Astrocyte of the spinal cord (primary cell): ENCODE measurements around the gene DYNLT4.
"Not testable (repeated sequence)": the region's sequence is repeated elsewhere in the genome, so short reads cannot be mapped to it uniquely, and the experiment has no call there.

ENCODE experiments used
- DNase-seq: peaks from one replicate; pipeline ENCODE4 v3.0.0; 2011; ENCODE audit warnings: low read depth, low spot score
- H3K4me3 ChIP-seq: 2 replicates; pipeline ENCODE4 v1.5.1; 2011; ENCODE audit warnings: low read depth, mild to moderate bottlenecking, low read length, moderate library complexity
- in situ Hi-C: cut with HindIII; loops from 2 replicates; pipeline ENCODE4 v1.10.0; 2017; ENCODE audit warnings: low sequenced_read_pairs
- TF ChIP-seq, protein P1 (sequence below): IDR thresholded peaks from 2 replicates; pipeline ENCODE4 v1.5.1; 2012; ENCODE audit warnings: low read depth, mild to moderate bottlenecking, low read length, inconsistent platforms

Gene DYNLT4

DNA sequence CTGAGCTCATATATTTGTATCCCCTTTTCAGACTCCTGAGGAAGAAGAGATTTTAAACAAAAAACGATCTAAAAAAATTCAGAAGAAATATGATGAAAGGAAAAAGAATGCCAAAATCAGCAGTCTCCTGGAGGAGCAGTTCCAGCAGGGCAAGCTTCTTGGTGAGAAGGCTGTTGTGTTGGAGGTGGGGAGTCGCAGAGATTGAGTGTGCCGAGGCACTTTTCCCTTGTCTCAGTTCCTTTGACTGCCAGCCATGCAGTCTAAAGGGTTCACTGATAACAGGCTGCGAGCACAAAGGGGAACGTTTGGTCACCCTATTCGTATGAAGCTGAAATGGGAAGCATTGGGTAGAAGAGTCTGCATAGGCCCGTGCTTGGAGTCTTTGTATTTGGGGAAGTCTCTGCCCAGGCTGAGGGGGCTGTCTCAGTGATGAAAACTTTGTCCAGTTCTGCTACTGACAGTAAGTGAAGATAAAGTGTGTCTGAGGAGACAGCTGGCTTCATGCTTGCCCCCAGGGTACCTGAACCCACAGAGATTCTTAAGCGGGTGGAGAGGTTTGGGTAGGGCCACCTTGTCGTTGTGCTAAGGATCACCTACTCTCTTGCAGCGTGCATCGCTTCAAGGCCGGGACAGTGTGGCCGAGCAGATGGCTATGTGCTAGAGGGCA lies 29.0 kb downstream of the DYNLT4 start:
- TF ChIP-seq, protein P1, sequence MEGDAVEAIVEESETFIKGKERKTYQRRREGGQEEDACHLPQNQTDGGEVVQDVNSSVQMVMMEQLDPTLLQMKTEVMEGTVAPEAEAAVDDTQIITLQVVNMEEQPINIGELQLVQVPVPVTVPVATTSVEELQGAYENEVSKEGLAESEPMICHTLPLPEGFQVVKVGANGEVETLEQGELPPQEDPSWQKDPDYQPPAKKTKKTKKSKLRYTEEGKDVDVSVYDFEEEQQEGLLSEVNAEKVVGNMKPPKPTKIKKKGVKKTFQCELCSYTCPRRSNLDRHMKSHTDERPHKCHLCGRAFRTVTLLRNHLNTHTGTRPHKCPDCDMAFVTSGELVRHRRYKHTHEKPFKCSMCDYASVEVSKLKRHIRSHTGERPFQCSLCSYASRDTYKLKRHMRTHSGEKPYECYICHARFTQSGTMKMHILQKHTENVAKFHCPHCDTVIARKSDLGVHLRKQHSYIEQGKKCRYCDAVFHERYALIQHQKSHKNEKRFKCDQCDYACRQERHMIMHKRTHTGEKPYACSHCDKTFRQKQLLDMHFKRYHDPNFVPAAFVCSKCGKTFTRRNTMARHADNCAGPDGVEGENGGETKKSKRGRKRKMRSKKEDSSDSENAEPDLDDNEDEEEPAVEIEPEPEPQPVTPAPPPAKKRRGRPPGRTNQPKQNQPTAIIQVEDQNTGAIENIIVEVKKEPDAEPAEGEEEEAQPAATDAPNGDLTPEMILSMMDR = no peak
- peak overlapping the region; percentile 97 for H3K4me3 ChIP-seq
- DNase-seq = no peak
- in situ Hi-C loops = no loop called here

DNA sequence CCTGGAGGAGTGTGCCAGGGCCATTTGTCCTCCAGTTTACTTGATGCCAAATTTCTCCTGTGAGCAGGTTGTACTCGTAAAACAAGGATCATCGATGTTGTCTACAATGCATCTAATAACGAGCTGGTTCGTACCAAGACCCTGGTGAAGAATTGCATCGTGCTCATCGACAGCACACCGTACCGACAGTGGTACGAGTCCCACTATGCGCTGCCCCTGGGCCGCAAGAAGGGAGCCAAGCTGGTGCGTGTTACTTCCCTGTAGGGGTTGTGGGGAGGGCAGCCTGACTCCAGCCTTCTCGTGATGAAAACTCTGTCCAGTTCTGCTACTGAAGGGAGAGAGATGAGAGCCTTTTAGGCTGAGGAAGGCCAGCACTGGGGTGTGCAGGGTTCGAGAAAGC lies 29.6 kb downstream of the DYNLT4 start:
- peak overlapping the region; percentile 97 for H3K4me3 ChIP-seq
- TF ChIP-seq, protein P1 = no peak
- DNase-seq = no peak
- in situ Hi-C loops = no loop called here

DNA sequence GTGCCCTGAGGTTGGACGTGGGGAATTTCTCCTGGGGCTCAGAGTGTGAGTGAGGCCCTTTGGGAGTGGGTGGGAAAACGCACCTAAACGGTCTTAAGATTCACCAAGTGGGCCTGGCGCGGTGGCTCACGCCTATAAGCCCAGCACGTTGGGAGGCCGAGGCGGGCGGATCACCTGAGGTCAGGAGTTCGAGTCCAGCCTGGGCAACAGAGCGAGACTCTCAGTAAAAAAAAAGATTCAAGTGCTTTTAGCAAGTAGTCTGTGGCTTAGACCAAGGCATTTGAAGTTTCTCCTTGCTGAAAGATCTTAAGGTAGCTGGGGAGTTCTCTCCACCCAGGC lies 30.5 kb downstream of the DYNLT4 start:
- H3K4me3 ChIP-seq = peak overlapping the region; percentile 97
- in situ Hi-C loops = no loop called here
- TF ChIP-seq, protein P1 = no peak
- no peak for DNase-seq

DNA sequence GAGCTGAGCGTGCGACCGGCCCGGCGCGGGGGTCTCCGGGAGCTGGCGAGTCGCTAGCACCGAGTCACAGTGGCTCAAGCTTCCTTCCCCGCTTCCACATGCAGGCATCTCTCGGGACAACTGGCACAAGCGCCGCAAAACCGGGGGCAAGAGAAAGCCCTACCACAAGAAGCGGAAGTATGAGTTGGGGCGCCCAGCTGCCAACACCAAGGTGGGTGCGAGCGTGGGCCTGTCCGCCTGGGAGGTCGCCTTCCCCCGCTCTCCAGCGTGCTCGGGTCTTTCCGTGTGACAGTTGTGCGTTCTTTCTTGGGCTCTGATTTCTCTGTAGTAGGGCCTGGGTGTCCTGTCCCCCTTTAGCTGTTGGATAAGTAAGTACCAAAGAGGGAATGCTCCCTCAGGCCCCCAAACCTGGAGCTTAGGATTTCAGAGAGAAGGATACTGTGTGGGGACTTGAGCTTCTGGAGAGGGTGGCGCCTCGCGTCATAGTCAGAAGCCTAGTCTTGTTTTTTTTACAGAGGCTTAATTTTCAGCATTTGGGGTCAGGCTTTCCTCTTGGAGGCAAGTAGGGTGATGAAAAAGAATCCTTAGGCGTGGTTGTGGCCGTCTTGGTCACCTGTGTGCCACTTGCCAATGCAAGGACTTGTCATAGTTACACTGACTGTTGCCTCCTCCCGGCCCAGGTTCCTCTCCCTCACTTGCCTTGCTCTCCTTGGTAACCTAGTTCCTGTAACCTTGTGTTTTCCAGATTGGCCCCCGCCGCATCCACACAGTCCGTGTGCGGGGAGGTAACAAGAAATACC lies 31.0 kb downstream of the DYNLT4 start:
- DNase-seq = no peak
- H3K4me3 ChIP-seq = peak overlapping the region; percentile 97
- in situ Hi-C loops = no loop called here
- TF ChIP-seq, protein P1 = no peak

DNA sequence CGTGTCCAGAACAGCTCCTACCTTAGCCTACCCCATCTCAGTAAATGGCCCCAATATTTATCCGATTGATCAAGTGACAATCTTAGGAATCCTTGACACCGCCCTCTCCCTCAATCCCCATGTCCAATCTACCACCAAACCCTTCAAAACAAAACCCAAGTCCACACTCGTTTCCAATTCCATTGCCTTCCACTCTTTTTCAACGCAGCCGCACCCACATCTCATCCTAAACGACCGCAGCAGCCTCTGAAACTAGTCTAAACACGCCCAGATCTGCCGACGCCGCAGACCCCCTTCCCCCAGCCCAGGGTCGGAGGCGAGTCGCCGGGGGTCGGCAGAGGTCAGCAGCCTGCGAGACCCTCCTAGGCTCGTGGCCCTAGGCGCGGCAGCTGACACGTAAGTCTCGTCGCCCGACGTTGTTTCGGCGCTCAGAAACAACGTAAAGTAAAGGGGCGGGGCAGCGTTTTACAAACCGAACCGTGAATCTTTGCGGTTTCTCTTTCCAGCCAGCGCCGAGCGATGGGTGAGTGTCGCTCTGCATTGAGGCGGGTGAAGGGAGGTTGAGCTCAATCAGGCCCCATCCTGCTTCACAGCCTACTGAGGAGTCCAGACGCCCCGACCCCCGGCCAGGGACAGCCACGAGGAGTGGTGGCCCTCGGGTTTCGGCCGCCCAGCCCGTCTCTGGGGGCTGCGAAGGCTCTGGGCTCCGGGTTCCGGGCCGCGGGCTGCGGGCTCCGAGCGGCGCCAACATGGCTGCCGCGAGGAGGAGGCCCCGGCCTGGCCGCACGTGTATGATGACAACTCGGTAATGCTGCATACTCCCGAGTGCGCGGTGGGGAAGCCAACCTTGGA lies 31.8 kb downstream of the DYNLT4 start, which contains the start of gene RPS8:
TSS of gene RPS8 (plus strand) at position 463 of the 852 bp plus-strand sequence. CDS start at position 520, 57 bp downstream.
- H3K4me3 ChIP-seq = peak within 1 kb of the TSS; percentile 97
- DNase-seq = peak; percentile 96
- TF ChIP-seq, protein P1 = no peak
- in situ Hi-C loops = no loop called here

DNA sequence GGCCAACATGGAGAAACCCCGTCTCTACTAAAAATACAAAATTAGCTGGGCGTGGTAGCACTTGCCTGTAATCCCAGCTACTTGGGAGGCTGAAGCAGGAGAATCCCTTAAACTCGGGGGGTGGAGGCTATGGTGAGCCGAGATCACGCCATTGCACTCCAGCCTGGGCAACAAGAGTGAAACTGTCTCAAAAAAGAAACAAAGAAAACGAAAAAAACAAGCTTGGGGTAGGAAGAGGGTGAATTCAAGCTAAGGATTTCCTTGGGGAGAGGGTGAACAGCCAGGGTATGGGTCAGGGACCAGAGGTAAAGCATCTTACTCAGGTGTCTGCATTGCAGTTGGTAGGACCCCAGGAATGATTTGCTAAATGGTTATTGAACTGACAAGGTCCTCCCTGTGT lies 40.7 kb downstream of the DYNLT4 start:
- in situ Hi-C loops = not testable (repeated sequence)

DNA sequence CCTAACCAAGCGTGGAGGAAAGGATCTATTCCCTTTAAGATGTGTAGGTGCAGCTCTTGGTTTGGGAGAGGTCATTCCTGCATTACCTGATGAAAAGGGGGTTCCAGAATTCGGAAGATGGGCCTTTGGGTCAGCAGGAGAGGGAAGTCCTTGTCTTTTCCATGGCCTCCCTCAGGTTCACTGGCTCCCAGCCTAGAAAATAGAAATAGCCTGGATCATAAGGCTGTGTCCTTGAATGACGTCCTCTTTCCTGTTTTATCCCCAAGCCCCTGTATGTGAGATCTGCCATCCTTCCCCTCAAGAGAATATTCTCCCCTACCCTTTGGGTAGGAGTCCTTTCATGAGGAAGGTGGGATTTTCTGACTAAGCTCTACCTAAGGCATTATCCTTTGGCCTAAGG lies 46.3 kb downstream of the DYNLT4 start:
- H3K4me3 ChIP-seq = no peak overlapping the region
- in situ Hi-C loops = no loop called here
- DNase-seq = no peak
- TF ChIP-seq, protein P1 = no peak

More for the DNA sequence above, 40.7 kb downstream of the DYNLT4 start:
- H3K4me3 ChIP-seq, DNase-seq: not testable (repeated sequence)
